OCI-M2 (cell line): ENCODE data around the gene SPRY4.
"Not testable (repeated sequence)": the region's sequence is repeated elsewhere in the genome, so short reads cannot be mapped to it uniquely, and the experiment has no call there.

Experiments used
- DNase-seq: peaks from one replicate; lab custom pipeline; 2025; ENCODE audit not compliant: unreplicated experiment; lab: John Stamatoyannopoulos, UW

Gene SPRY4

GRCh38 chr5:142324871-142325724 lies at the start of gene SPRY4:
Gene SPRY4 (minus strand): TSS chr5:142325021. CDS start chr5:142315108, 9,913 bp downstream.
- DNase-seq, result peak; percentile 85

GRCh38 chr5:142368529-142368928 lies 43.7 kb upstream of the SPRY4 start:
- no peak for DNase-seq

GRCh38 chr5:142366007-142366406 lies 41.2 kb upstream of the SPRY4 start:
- no peak for DNase-seq

- DNase-seq, result no peak
Measured at GRCh38 chr5:142364251-142365145, 39.7 kb upstream of the SPRY4 start.

GRCh38 chr5:142363619-142363963 lies 38.8 kb upstream of the SPRY4 start:
- DNase-seq, result no peak

GRCh38 chr5:142362193-142362592 lies 37.4 kb upstream of the SPRY4 start:
- DNase-seq, result not testable (repeated sequence)

GRCh38 chr5:142360607-142361120 lies 35.8 kb upstream of the SPRY4 start:
- DNase-seq, result no peak

- no peak for DNase-seq
Measured at GRCh38 chr5:142360051-142360498, 35.3 kb upstream of the SPRY4 start.

GRCh38 chr5:142358648-142359047 lies 33.8 kb upstream of the SPRY4 start:
- DNase-seq, result no peak

- DNase-seq, result no peak
Measured at GRCh38 chr5:142358121-142358520, 33.3 kb upstream of the SPRY4 start.

GRCh38 chr5:142357469-142358090 lies 32.8 kb upstream of the SPRY4 start:
- DNase-seq, result no peak

- DNase-seq, result peak; percentile 57
Measured at GRCh38 chr5:142356716-142357468, 32.1 kb upstream of the SPRY4 start.

- no peak for DNase-seq
Measured at GRCh38 chr5:142356349-142356715, 31.5 kb upstream of the SPRY4 start.

- no peak for DNase-seq
Measured at GRCh38 chr5:142353071-142353472, 28.3 kb upstream of the SPRY4 start.

- DNase-seq, result no peak
Measured at GRCh38 chr5:142350021-142350420, 25.2 kb upstream of the SPRY4 start.

- DNase-seq, result no peak
Measured at GRCh38 chr5:142346706-142347105, 21.9 kb upstream of the SPRY4 start.

GRCh38 chr5:142344915-142345314 lies 20.1 kb upstream of the SPRY4 start:
- not testable (repeated sequence) for DNase-seq

- DNase-seq, result no peak
Measured at GRCh38 chr5:142343531-142343930, 18.7 kb upstream of the SPRY4 start.

- DNase-seq, result no peak
Measured at GRCh38 chr5:142342128-142342981, 17.5 kb upstream of the SPRY4 start.

GRCh38 chr5:142339781-142340180 lies 15.0 kb upstream of the SPRY4 start:
- DNase-seq, result no peak
